HG03108 (cell line): ENCODE data around the gene TLL2.

ENCODE experiments used
- ATAC-seq: cut with Tn5 transposase; IDR thresholded peaks from one replicate; pipeline ENCODE4 v1.9.1; 2021; ENCODE audit warnings: moderate library complexity; ENCODE audit not compliant: unreplicated experiment

TLL2 gene

GRCh38 chr10:96431211-96431970 is 82.3 kb downstream of the TLL2 start:
- no peak for ATAC-seq

GRCh38 chr10:96427291-96427690 is 86.4 kb downstream of the TLL2 start:
- no peak for ATAC-seq

GRCh38 chr10:96422525-96422924 is 91.2 kb downstream of the TLL2 start:
- no peak for ATAC-seq

GRCh38 chr10:96421995-96422394 is 91.7 kb downstream of the TLL2 start:
- ATAC-seq: no peak

- no peak for ATAC-seq
Observed at GRCh38 chr10:96420228-96421009, 93.3 kb downstream of the TLL2 start.

GRCh38 chr10:96419351-96419750 is 94.4 kb downstream of the TLL2 start:
- no peak for ATAC-seq

GRCh38 chr10:96418582-96418981 is 95.1 kb downstream of the TLL2 start:
- no peak for ATAC-seq

GRCh38 chr10:96417441-96417840 is 96.3 kb downstream of the TLL2 start:
- no peak for ATAC-seq

- ATAC-seq: no peak
Observed at GRCh38 chr10:96416643-96417042, 97.1 kb downstream of the TLL2 start.

GRCh38 chr10:96415891-96416554 is 97.7 kb downstream of the TLL2 start:
- no peak for ATAC-seq

- no peak for ATAC-seq
Observed at GRCh38 chr10:96415150-96415890, 98.4 kb downstream of the TLL2 start.

GRCh38 chr10:96414303-96414702 is 99.4 kb downstream of the TLL2 start:
- no peak for ATAC-seq

- no peak for ATAC-seq
Observed at GRCh38 chr10:96413151-96413787, 100.5 kb downstream of the TLL2 start.

- no peak for ATAC-seq
Observed at GRCh38 chr10:96411716-96412320, 101.9 kb downstream of the TLL2 start.

- no peak for ATAC-seq
Observed at GRCh38 chr10:96410296-96410695, 103.4 kb downstream of the TLL2 start.

- no peak for ATAC-seq
Observed at GRCh38 chr10:96408201-96408600, 105.5 kb downstream of the TLL2 start.

GRCh38 chr10:96407560-96408069 is 106.1 kb downstream of the TLL2 start:
- no peak for ATAC-seq

- no peak for ATAC-seq
Observed at GRCh38 chr10:96406091-96406490, 107.6 kb downstream of the TLL2 start.

- ATAC-seq: no peak
Observed at GRCh38 chr10:96402417-96403305, 111.1 kb downstream of the TLL2 start.
